IPS DF 6.9 (cell line): Measurements from ENCODE around the gene CD300LF.

Experiments
- DNase-seq: peaks from one replicate; pipeline ENCODE4 v3.0.0-alpha.2; 2013; ENCODE audit warnings: low read depth, low spot score
- H3K27ac ChIP-seq: one replicate; pipeline ENCODE4 v1.5.1; 2013; ENCODE audit warnings: low read length, control low read depth
- H3K27me3 ChIP-seq: 2 replicates; pipeline ENCODE4 v1.6.1; 2013; ENCODE audit warnings: mild to moderate bottlenecking, low read length; ENCODE audit not compliant: control insufficient read depth, insufficient read depth
- H3K36me3 ChIP-seq: 2 replicates; pipeline ENCODE4 v1.6.1; 2013; ENCODE audit warnings: low read length; ENCODE audit not compliant: control insufficient read depth, insufficient read depth
- H3K4me1 ChIP-seq: 2 replicates; pipeline ENCODE4 v1.6.1; 2013; ENCODE audit warnings: low read length; ENCODE audit not compliant: control insufficient read depth, insufficient read depth
- H3K4me3 ChIP-seq: 2 replicates; pipeline ENCODE4 v1.5.1; 2013; ENCODE audit warnings: mild to moderate bottlenecking, low read length
- H3K9me3 ChIP-seq: 2 replicates; pipeline ENCODE4 v1.6.1; 2013; ENCODE audit warnings: low read length, inconsistent platforms; ENCODE audit not compliant: control insufficient read depth, insufficient read depth
- WGBS: extraction: QIAGEN DNeasy Blood & Tissue Kit; methylation state at CpG from one replicate; pipeline ENCODE4 v1.1.7; 2013; ENCODE audit warnings: mixed read lengths, missing lambda C conversion rate; ENCODE audit not compliant: insufficient read length, insufficient coverage; 5-methylcytosine and 5-hydroxymethylcytosine counted together

CD300LF gene

DNA sequence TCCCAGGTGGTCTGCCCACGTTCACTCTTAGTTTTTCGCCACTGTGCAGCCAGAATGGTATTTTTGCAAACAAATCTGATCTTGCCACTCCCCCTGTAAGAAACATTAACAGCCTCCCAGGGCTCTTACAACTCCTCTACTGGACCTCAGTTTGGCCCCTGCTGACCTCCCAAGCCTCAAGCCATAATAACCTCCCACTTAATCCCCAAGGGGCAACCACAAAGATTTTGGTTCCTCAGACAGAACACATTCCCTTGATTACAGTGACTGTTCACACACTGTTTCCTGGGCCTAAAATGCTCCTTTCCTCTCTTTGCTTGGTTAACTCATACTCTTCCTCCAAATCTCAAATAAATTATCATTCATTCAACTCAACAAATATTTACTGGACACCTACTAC, 67.7 kb downstream of the CD300LF start:
- Histone ChIP-seq H3K27ac (no peak overlapping the region), H3K27me3 (no peaks in the 10 kb centered on the region), H3K4me3 (no peak overlapping the region), H3K9me3 (no peaks in the 10 kb centered on the region), H3K36me3 (no peaks in the 10 kb centered on the region), H3K4me1 (no peaks in the 10 kb centered on the region)
- WGBS: no CpG with 5 or more reads among the region's 2 CpGs
- no peak for DNase-seq

- Histone ChIP-seq H3K4me3 (no peak overlapping the region), H3K27me3 (no peaks in the 10 kb centered on the region)
- no CpG with 5 or more reads among the region's 2 CpGs for WGBS
Measured at GRCh38 chr17:74644419-74644818, 68.3 kb downstream of the CD300LF start.

More at GRCh38 chr17:74644419-74644818, 68.3 kb downstream of the CD300LF start:
- no peak for DNase-seq
- Histone ChIP-seq H3K27ac (no peak overlapping the region), H3K9me3 (no peaks in the 10 kb centered on the region), H3K36me3 (no peaks in the 10 kb centered on the region), H3K4me1 (no peaks in the 10 kb centered on the region)
